ENCODE results near the gene FBXL22. TPM values are rescaled to one million over a fixed set of nuclear protein-coding genes. Genes with fewer than 3 reads are reported as not detected.

FBXL22 gene
- total RNA-seq, 4 donors from 2014 or later = 16.1 to 68.9 (median 39.0) TPM

DNA sequence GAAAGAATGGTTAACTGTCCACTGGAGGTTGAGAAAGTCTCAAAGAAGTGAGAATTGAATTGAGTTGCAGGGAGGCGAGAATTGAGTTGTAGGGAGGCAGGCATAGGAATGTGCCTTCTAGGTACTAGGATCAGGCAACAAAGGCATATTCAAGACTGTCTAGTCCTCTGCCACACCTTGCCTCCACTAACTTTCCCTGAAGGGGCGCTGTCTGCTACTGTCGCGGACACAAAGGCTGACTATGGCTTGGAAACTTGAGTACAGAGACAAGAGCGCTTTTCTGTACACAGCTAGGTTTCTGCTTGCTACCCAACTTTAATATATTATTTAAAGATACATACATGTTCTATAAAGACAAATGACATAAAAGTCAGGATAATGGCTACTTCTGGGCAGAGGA lies 10.4 kb upstream of the FBXL22 start:
- no peak overlapping the region for H3K27ac ChIP-seq
- no peak for TF ChIP-seq POLR2A (IDR thresholded peaks at IDR 0.05)
- no peak for TF ChIP-seq EP300 (IDR thresholded peaks at IDR 0.05)
- TF ChIP-seq, protein P1, sequence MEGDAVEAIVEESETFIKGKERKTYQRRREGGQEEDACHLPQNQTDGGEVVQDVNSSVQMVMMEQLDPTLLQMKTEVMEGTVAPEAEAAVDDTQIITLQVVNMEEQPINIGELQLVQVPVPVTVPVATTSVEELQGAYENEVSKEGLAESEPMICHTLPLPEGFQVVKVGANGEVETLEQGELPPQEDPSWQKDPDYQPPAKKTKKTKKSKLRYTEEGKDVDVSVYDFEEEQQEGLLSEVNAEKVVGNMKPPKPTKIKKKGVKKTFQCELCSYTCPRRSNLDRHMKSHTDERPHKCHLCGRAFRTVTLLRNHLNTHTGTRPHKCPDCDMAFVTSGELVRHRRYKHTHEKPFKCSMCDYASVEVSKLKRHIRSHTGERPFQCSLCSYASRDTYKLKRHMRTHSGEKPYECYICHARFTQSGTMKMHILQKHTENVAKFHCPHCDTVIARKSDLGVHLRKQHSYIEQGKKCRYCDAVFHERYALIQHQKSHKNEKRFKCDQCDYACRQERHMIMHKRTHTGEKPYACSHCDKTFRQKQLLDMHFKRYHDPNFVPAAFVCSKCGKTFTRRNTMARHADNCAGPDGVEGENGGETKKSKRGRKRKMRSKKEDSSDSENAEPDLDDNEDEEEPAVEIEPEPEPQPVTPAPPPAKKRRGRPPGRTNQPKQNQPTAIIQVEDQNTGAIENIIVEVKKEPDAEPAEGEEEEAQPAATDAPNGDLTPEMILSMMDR (IDR thresholded peaks at IDR 0.05) = no peak
- no peak for TF ChIP-seq POLR2AphosphoS5 (IDR thresholded peaks at IDR 0.05)
- H3K27me3 ChIP-seq = no peaks in the 10 kb centered on the region
- peaks cover 0 to 82% of the 10 kb centered on the region in 2 donors for H3K36me3 ChIP-seq
- peaks cover 0 to 14% (median 0%) of the 10 kb centered on the region in 3 donors for H3K4me1 ChIP-seq
- H3K9me3 ChIP-seq = no peaks in the 10 kb centered on the region
- 100% methylated on average over 1 of the region's 5 CpGs for WGBS, 2 donors (ENCODE audit: low coverage in 1 of 2)
- H3K4me3 ChIP-seq = no peak overlapping the region
- no peak for ATAC-seq

DNA sequence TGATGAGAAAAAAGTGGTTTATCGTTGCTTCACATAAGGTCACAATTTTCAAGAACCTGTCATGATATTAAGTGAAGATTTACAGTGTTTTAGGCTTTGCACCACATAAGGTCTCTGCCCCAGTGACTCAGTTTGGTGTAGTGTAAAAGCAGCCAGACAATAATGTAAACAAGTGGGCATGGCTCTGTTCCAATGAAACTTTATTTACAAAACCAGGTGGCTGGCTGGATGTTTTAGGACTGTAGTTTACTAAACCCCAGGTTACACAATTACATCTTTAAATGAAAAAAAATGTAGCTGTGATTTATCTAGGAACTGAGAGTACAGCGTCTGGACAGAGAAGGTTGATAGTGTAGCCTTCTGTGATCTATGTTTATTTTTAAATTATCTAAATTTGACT lies 9.7 kb upstream of the FBXL22 start:
- no peak overlapping the region for H3K27ac ChIP-seq
- TF ChIP-seq EP300 (IDR thresholded peaks at IDR 0.05) (no peak), POLR2AphosphoS5 (IDR thresholded peaks at IDR 0.05) (peak; percentile 61)
- H3K9me3 ChIP-seq = no peaks in the 10 kb centered on the region
- H3K4me3 ChIP-seq = no peak overlapping the region
- H3K27me3 ChIP-seq = no peaks in the 10 kb centered on the region
- H3K4me1 ChIP-seq = peaks cover 0 to 14% (median 0%) of the 10 kb centered on the region in 3 donors
- H3K36me3 ChIP-seq = peaks cover 0 to 80% of the 10 kb centered on the region in 2 donors
- 33 to 43% methylated on average over 2 of the region's 2 CpGs for WGBS, 2 donors (ENCODE audit: low coverage in 1 of 2)
- no peak for ATAC-seq

DNA sequence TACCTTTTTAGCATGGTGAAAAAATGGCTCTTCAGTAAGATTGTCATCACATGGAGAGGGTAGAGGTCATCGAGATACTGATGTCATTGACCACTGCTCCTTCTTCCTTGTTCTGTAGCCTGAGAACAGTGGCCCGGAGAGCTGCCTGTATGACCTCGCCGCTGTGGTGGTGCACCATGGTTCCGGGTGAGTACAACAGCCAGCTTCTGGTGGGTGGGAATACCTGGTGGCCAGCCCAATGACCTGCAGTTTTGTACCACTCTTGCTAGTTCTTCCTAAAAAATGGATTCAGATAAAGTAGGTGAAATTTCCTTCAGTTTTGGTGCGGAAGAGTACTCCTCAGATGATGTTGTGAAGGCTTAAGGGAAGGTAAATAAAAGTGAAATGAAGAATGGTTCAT lies 8.4 kb upstream of the FBXL22 start:
- Histone ChIP-seq H3K9me3 (no peaks in the 10 kb centered on the region), H3K4me3 (no peak overlapping the region), H3K4me1 (peaks cover 0 to 14% (median 0%) of the 10 kb centered on the region in 3 donors), H3K27ac (no peak overlapping the region), H3K36me3 (peaks cover 0 to 85% of the 10 kb centered on the region in 2 donors), H3K27me3 (no peaks in the 10 kb centered on the region)
- TF ChIP-seq EP300 (IDR thresholded peaks at IDR 0.05) (no peak), POLR2A (IDR thresholded peaks at IDR 0.05) (no peak), POLR2AphosphoS5 (IDR thresholded peaks at IDR 0.05) (no peak)
- TF ChIP-seq, protein P1 (IDR thresholded peaks at IDR 0.05) = no peak
- WGBS, 2 donors (ENCODE audit: low coverage in 1 of 2) = 82 to 94% methylated on average over 2 to 4 of the region's 6 CpGs
- no peak for ATAC-seq

DNA sequence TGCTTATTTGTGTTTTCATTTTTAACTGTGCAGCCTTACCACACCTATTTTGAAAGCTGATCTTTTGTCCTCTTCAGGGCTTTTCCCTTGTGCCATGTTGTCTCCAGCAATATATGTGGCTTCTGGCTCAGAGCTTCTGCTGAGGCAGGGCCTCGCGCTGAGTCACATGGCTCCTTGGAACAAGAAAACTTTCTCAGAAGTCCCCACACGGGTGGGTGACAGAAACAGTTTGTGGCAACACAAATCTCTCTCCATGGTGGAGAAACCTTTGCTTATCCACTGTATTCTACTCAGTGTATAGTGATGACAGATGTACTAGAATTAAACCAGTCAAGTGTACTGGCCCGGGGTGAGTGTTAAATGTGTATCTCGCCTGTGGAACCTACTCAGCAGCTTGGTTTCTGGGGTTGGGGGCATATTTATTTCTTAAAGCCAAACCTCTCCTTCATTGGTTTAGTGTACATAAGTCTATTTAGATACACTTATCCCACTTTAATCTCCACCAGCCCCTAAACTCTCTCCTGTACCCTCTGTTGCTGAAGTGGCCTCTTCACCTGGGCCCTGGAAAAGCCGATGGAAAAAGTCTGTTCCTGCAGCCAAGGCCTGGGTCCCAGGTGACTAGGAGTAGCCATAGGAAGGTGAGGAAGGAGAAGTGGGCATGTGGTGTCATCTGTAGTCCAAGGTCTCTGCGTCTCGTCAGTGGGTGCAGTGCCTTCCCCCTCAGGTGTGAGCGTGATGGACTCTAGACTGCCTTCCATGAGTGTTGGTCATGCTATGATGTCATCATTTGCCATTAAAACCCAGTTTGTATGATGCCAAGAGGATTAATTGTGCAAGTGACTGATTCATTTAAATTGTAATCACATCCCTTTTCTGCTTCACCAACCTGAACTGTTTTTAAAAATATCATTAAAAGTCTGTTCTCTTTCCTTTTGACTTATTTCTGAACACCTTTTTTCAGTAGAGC lies 3.2 kb upstream of the FBXL22 start:
- Histone ChIP-seq H3K4me3 (no peak overlapping the region), H3K9me3 (no peaks in the 10 kb centered on the region), H3K36me3 (peaks cover 0 to 43% of the 10 kb centered on the region in 2 donors), H3K27ac (peak overlapping the region in 3 of 4 donors; percentile 93 to 95 (median 94)), H3K27me3 (no peaks in the 10 kb centered on the region), H3K4me1 (peaks cover 9 to 50% (median 21%) of the 10 kb centered on the region in 3 donors)
- TF ChIP-seq POLR2A (IDR thresholded peaks at IDR 0.05) (no peak), POLR2AphosphoS5 (IDR thresholded peaks at IDR 0.05) (no peak), EP300 (IDR thresholded peaks at IDR 0.05) (no peak)
- TF ChIP-seq, protein P1 (IDR thresholded peaks at IDR 0.05) = no peak
- no peak for ATAC-seq
- WGBS, 2 donors (ENCODE audit: low coverage in 1 of 2) = 70 to 94% methylated on average over 2 to 5 of the region's 9 CpGs

DNA sequence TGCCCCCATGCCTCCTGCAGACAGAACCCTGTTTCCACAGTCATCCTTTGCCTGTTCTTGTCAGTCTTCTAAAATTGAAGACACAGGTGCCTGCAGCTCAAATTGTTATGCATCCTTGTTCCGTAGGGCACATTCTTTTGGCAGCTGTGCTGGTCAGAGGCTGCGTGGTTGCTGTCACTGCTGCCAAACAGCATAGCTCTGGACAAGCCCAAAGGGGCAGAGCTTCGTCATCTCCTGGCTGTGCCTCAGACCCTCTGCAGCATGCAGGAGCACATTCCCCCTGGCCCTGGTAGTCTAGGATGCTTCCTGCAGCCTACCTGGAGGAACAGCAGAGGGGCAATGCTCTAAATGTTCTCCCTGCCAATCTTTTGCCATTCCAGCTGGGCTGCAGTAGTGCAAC lies 2.1 kb upstream of the FBXL22 start:
- Histone ChIP-seq H3K27ac (peak overlapping the region; percentile 93 to 96 (median 94)), H3K27me3 (no peaks in the 10 kb centered on the region), H3K4me1 (peaks cover 9 to 61% (median 25%) of the 10 kb centered on the region in 3 donors), H3K9me3 (no peaks in the 10 kb centered on the region), H3K4me3 (no peak overlapping the region), H3K36me3 (peaks cover 0 to 32% of the 10 kb centered on the region in 2 donors)
- TF ChIP-seq POLR2A (IDR thresholded peaks at IDR 0.05) (no peak), POLR2AphosphoS5 (IDR thresholded peaks at IDR 0.05) (peak; percentile 25)
- 38 to 40% methylated on average over 1 to 3 of the region's 3 CpGs for WGBS, 2 donors (ENCODE audit: low coverage in 1 of 2)
- ATAC-seq = peak; percentile 21

All from gastroesophageal sphincter (tissue), 4 donors.